Body of pancreas (tissue), 4 donors: ENCODE measurements around the gene STK31.

Source experiments
- POLR2A ChIP-seq, 3 donors: fragments of 450-650 bp; IDR thresholded peaks; one replicate each; pipeline ENCODE4 v1.6.1; 2016; ENCODE audit warnings: antibody characterized with exemption in 3 of 3, mild to moderate bottlenecking in 2 of 3
- TF ChIP-seq, protein P1 (sequence below), 7 experiments: fragments of 450-650 bp in 4 of 7; fragments of 200-600 bp in 3 of 7; sonication (generic) in 3 of 7; IDR thresholded peaks; one replicate each; pipeline ENCODE4 v1.5.1; 2016 to 2019; ENCODE audit warnings: antibody characterized with exemption in 7 of 7

DNA sequence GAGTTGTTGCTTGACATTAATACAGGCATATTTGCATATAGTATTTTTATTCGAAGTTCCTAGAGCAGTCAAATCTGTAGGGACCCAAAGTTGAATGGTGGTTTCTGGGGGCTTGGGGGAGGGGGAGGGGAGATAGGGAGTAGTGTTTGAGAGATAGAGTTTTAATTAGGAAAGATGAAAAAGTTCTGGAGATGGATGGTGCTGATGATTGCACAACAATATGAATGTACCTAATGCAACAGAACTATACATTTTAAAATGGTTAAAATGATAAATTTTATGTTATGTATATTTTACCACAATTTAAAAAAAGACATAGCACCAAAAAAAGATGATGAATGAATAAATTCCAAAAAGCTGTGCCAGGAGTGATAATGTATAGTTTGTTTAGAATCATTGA is 41.8 kb downstream of the STK31 start:
- TF ChIP-seq, protein P1, sequence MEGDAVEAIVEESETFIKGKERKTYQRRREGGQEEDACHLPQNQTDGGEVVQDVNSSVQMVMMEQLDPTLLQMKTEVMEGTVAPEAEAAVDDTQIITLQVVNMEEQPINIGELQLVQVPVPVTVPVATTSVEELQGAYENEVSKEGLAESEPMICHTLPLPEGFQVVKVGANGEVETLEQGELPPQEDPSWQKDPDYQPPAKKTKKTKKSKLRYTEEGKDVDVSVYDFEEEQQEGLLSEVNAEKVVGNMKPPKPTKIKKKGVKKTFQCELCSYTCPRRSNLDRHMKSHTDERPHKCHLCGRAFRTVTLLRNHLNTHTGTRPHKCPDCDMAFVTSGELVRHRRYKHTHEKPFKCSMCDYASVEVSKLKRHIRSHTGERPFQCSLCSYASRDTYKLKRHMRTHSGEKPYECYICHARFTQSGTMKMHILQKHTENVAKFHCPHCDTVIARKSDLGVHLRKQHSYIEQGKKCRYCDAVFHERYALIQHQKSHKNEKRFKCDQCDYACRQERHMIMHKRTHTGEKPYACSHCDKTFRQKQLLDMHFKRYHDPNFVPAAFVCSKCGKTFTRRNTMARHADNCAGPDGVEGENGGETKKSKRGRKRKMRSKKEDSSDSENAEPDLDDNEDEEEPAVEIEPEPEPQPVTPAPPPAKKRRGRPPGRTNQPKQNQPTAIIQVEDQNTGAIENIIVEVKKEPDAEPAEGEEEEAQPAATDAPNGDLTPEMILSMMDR (IDR thresholded peaks at IDR 0.05), result no peak
- no peak for TF ChIP-seq POLR2A (IDR thresholded peaks at IDR 0.05)
